Neural cell (in vitro differentiated cells): ENCODE measurements around the gene HOXC9. TPM values are rescaled to one million over a fixed set of nuclear protein-coding genes. Genes with fewer than 3 reads are reported as not detected.

Experiments
- H2AFZ ChIP-seq: fragments of 200-600, 300-800 bp; sonication (generic), shearing (Covaris generic); 2 replicates; pipeline ENCODE4 v1.6.0; 2014; ENCODE audit warnings: low read depth, mild to moderate bottlenecking, antibody characterized with exemption, low read length, moderate library complexity
- H3F3A ChIP-seq: fragments of 200-600 bp; shearing (Covaris generic); 2 replicates; pipeline ENCODE4 v1.6.1; 2016; ENCODE audit warnings: mild to moderate bottlenecking, moderate library complexity, mixed read lengths, antibody characterized with exemption, low read length; ENCODE audit not compliant: insufficient read depth, poor library complexity, severe bottlenecking
- H3K27ac ChIP-seq: fragments of 200-600, 300-800 bp; sonication (generic), shearing (Covaris generic); 2 replicates; pipeline ENCODE4 v1.5.1; 2014; ENCODE audit warnings: mild to moderate bottlenecking, low read length, moderate library complexity
- H3K27me3 ChIP-seq: fragments of 300-800, 200-600 bp; sonication (generic), shearing (Covaris generic); 2 replicates; pipeline ENCODE4 v1.6.0; 2014; ENCODE audit warnings: mild to moderate bottlenecking, low read depth, low read length, moderate library complexity; ENCODE audit not compliant: insufficient read depth
- H3K36me3 ChIP-seq: fragments of 300-800, 200-600 bp; sonication (generic), shearing (Covaris generic); 2 replicates; pipeline ENCODE4 v1.5.1; 2014; ENCODE audit warnings: mild to moderate bottlenecking, antibody characterized with exemption, low read length, moderate library complexity; ENCODE audit not compliant: insufficient read depth
- H3K4me2 ChIP-seq: fragments of 300-800, 200-600 bp; sonication (generic), shearing (Covaris generic); 2 replicates; pipeline ENCODE4 v1.6.0; 2014; ENCODE audit warnings: mild to moderate bottlenecking, low read length
- H3K4me3 ChIP-seq: fragments of 300-800, 200-600 bp; sonication (generic), shearing (Covaris generic); 2 replicates; pipeline ENCODE4 v1.5.1; 2014; ENCODE audit warnings: mild to moderate bottlenecking, low read length, moderate library complexity
- H3K79me2 ChIP-seq: fragments of 200-600 bp; shearing (Covaris generic); replicated peaks from 2 replicates; pipeline ENCODE4 v1.6.0; 2014; ENCODE audit warnings: mild to moderate bottlenecking, low read length, moderate library complexity; ENCODE audit not compliant: insufficient read depth
- H3K9ac ChIP-seq: fragments of 300-800, 200-600 bp; sonication (generic), shearing (Covaris generic); 2 replicates; pipeline ENCODE4 v1.6.1; 2016; ENCODE audit warnings: mild to moderate bottlenecking, low read length, mixed read lengths
- H3K9me2 ChIP-seq: fragments of 200-600 bp; shearing (Covaris generic); 2 replicates; pipeline ENCODE4 v1.6.1; 2016; ENCODE audit warnings: mild to moderate bottlenecking, low read length, mixed read lengths; ENCODE audit not compliant: insufficient read depth
- H3K9me3 ChIP-seq: fragments of 200-600, 300-800 bp; sonication (generic), shearing (Covaris generic); 2 replicates; pipeline ENCODE4 v1.6.1; 2016; ENCODE audit warnings: mild to moderate bottlenecking, mixed run types, low read length, moderate library complexity, mixed read lengths
- H4K20me1 ChIP-seq: fragments of 200-600 bp; shearing (Covaris generic); 2 replicates; pipeline ENCODE4 v1.6.1; 2016; ENCODE audit warnings: mild to moderate bottlenecking, mixed run types; ENCODE audit not compliant: insufficient read depth
- EP300 ChIP-seq: fragments of 450-650 bp; conservative IDR thresholded peaks from 2 replicates; pipeline ENCODE4 v1.6.1; 2014; ENCODE audit warnings: antibody characterized with exemption, mild to moderate bottlenecking, moderate library complexity; ENCODE audit not compliant: poor library complexity, severe bottlenecking
- EZH2 ChIP-seq: fragments of 200-600, 300-800 bp; shearing (Covaris generic), sonication (generic); IDR thresholded peaks from 2 replicates; pipeline ENCODE4 v1.6.1; 2014; ENCODE audit warnings: antibody characterized with exemption, low read length, borderline replicate concordance, mild to moderate bottlenecking; ENCODE audit not compliant: insufficient read depth, poor library complexity, severe bottlenecking
- MXI1 ChIP-seq: fragments of 450-650 bp; conservative IDR thresholded peaks from 2 replicates; pipeline ENCODE4 v1.6.1; 2014; ENCODE audit warnings: antibody characterized with exemption, mild to moderate bottlenecking; ENCODE audit not compliant: poor library complexity, severe bottlenecking
- POLR2AphosphoS5 ChIP-seq: IDR thresholded peaks from 2 replicates; pipeline ENCODE4 v1.6.1; 2012
- RAD21 ChIP-seq: fragments of 450-650 bp; conservative IDR thresholded peaks from 2 replicates; pipeline ENCODE4 v1.6.1; 2014; ENCODE audit warnings: antibody characterized with exemption, mild to moderate bottlenecking, moderate library complexity
- SMC3 ChIP-seq: fragments of 450-650 bp; conservative IDR thresholded peaks from 2 replicates; pipeline ENCODE4 v1.6.1; 2014; ENCODE audit warnings: antibody characterized with exemption, mild to moderate bottlenecking, moderate library complexity; ENCODE audit not compliant: poor library complexity
- TAF1 ChIP-seq: IDR thresholded peaks from 2 replicates; pipeline ENCODE4 v1.6.1; 2012; ENCODE audit warnings: low read depth
- polyA plus RNA-seq: library from polyadenylated mRNA; depleted of rRNA; stranded (reverse); fragments of >200 nt; gene quantifications from 2 replicates; pipeline ENCODE4 v1.2.3, GENCODE V29; 2014
- TF ChIP-seq, protein P1 (sequence below): fragments of 450-650 bp; IDR thresholded peaks from 2 replicates; pipeline ENCODE4 v1.5.1; 2014; ENCODE audit warnings: antibody characterized with exemption, mild to moderate bottlenecking, moderate library complexity; ENCODE audit not compliant: poor library complexity, severe bottlenecking
- TF ChIP-seq, protein P2 (sequence below): IDR thresholded peaks from 2 replicates; pipeline ENCODE4 v1.6.1; 2012; ENCODE audit warnings: borderline replicate concordance

The HOXC9 gene
- polyA plus RNA-seq, 1 donor from 2014 or later, result not detected

DNA sequence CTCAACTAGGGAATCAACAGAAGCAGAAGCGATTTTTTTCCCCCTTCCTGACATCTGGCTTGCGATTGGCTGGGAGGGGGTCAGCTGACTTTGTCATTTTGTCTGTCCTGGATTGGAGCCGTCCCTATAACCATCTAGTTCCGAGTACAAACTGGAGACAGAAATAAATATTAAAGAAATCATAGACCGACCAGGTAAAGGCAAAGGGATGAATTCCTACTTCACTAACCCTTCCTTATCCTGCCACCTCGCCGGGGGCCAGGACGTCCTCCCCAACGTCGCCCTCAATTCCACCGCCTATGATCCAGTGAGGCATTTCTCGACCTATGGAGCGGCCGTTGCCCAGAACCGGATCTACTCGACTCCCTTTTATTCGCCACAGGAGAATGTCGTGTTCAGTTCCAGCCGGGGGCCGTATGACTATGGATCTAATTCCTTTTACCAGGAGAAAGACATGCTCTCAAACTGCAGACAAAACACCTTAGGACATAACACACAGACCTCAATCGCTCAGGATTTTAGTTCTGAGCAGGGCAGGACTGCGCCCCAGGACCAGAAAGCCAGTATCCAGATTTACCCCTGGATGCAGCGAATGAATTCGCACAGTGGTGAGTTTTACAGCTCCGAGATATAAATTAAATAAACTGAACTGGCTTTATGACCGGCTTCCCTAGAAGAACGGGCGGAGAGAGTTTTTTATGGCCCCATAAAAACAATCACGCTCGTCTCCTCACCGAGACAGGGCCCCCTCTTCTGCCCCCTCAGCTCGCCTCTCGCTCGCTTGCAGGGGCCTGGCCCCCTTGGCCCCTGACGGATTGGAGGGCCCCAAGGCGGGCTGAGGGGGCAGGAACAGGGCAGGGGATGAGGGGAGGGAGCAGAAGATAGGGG lies 28.6 kb downstream of the HOXC9 start, which contains the start of gene HOXC6:
Gene HOXC6 (plus strand): TSS at position 127 of the 888 bp plus-strand sequence. CDS start 82 bp downstream, at position 209.
- Histone ChIP-seq H3F3A (no peaks in the 10 kb centered on the region), H3K27me3 (peaks cover 99% of the 10 kb centered on the region), H3K4me2 (no peak within 1 kb of the TSS), H4K20me1 (no peaks in the 10 kb centered on the region), H3K27ac (no peak within 1 kb of the TSS), H3K36me3 (no peaks in the 10 kb centered on the region), H3K79me2 (no peaks in the 10 kb centered on the region), H3K9me2 (no peaks in the 10 kb centered on the region), H2AFZ (no peak within 1 kb of the TSS), H3K4me3 (no peak within 1 kb of the TSS), H3K9ac (no peak within 1 kb of the TSS), H3K9me3 (no peaks in the 10 kb centered on the region)
- TF ChIP-seq SMC3 (no peak), POLR2AphosphoS5 (no peak), MXI1 (no peak), EP300 (no peak), EZH2 (no peak), RAD21 (no peak), TAF1 (no peak)
- TF ChIP-seq, protein P1, sequence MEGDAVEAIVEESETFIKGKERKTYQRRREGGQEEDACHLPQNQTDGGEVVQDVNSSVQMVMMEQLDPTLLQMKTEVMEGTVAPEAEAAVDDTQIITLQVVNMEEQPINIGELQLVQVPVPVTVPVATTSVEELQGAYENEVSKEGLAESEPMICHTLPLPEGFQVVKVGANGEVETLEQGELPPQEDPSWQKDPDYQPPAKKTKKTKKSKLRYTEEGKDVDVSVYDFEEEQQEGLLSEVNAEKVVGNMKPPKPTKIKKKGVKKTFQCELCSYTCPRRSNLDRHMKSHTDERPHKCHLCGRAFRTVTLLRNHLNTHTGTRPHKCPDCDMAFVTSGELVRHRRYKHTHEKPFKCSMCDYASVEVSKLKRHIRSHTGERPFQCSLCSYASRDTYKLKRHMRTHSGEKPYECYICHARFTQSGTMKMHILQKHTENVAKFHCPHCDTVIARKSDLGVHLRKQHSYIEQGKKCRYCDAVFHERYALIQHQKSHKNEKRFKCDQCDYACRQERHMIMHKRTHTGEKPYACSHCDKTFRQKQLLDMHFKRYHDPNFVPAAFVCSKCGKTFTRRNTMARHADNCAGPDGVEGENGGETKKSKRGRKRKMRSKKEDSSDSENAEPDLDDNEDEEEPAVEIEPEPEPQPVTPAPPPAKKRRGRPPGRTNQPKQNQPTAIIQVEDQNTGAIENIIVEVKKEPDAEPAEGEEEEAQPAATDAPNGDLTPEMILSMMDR, result no peak
- TF ChIP-seq, protein P2, sequence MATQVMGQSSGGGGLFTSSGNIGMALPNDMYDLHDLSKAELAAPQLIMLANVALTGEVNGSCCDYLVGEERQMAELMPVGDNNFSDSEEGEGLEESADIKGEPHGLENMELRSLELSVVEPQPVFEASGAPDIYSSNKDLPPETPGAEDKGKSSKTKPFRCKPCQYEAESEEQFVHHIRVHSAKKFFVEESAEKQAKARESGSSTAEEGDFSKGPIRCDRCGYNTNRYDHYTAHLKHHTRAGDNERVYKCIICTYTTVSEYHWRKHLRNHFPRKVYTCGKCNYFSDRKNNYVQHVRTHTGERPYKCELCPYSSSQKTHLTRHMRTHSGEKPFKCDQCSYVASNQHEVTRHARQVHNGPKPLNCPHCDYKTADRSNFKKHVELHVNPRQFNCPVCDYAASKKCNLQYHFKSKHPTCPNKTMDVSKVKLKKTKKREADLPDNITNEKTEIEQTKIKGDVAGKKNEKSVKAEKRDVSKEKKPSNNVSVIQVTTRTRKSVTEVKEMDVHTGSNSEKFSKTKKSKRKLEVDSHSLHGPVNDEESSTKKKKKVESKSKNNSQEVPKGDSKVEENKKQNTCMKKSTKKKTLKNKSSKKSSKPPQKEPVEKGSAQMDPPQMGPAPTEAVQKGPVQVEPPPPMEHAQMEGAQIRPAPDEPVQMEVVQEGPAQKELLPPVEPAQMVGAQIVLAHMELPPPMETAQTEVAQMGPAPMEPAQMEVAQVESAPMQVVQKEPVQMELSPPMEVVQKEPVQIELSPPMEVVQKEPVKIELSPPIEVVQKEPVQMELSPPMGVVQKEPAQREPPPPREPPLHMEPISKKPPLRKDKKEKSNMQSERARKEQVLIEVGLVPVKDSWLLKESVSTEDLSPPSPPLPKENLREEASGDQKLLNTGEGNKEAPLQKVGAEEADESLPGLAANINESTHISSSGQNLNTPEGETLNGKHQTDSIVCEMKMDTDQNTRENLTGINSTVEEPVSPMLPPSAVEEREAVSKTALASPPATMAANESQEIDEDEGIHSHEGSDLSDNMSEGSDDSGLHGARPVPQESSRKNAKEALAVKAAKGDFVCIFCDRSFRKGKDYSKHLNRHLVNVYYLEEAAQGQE, result no peak

DNA sequence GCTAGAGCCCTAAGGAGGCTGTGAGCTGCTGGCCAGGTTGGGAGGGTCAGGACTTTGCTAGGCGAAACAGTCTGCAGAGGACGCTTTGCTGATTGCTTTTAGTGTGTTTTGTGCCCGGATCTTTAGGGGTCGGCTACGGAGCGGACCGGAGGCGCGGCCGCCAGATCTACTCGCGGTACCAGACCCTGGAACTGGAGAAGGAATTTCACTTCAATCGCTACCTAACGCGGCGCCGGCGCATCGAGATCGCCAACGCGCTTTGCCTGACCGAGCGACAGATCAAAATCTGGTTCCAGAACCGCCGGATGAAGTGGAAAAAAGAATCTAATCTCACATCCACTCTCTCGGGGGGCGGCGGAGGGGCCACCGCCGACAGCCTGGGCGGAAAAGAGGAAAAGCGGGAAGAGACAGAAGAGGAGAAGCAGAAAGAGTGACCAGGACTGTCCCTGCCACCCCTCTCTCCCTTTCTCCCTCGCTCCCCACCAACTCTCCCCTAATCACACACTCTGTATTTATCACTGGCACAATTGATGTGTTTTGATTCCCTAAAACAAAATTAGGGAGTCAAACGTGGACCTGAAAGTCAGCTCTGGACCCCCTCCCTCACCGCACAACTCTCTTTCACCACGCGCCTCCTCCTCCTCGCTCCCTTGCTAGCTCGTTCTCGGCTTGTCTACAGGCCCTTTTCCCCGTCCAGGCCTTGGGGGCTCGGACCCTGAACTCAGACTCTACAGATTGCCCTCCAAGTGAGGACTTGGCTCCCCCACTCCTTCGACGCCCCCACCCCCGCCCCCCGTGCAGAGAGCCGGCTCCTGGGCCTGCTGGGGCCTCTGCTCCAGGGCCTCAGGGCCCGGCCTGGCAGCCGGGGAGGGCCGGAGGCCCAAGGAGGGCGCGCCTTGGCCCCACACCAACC lies 29.8 kb downstream of the HOXC9 start:
- no peak overlapping the region for H2AFZ ChIP-seq
- no peak overlapping the region for H3K9ac ChIP-seq
- no peak overlapping the region for H3K27ac ChIP-seq
- no peak for TF ChIP-seq POLR2AphosphoS5
- no peak for TF ChIP-seq RAD21
- no peak for TF ChIP-seq SMC3
- peak; percentile 43 for TF ChIP-seq EZH2
- H3K79me2 ChIP-seq, result no peaks in the 10 kb centered on the region
- H3K4me3 ChIP-seq, result no peak overlapping the region
- no peaks in the 10 kb centered on the region for H4K20me1 ChIP-seq
- H3K36me3 ChIP-seq, result no peaks in the 10 kb centered on the region
- H3K9me2 ChIP-seq, result no peaks in the 10 kb centered on the region
- no peak overlapping the region for H3K4me2 ChIP-seq
- no peaks in the 10 kb centered on the region for H3F3A ChIP-seq
- peaks cover 99% of the 10 kb centered on the region for H3K27me3 ChIP-seq
- no peaks in the 10 kb centered on the region for H3K9me3 ChIP-seq
